Activated T-cell treated with anti-CD3 and anti-CD28 coated beads for 48 hours (primary cell): ENCODE measurements around the gene ZNF525.
"Not testable (repeated sequence)": the region's sequence is repeated elsewhere in the genome, so short reads cannot be mapped to it uniquely, and the experiment has no call there.

Source experiments
- DNase-seq: peaks from one replicate; pipeline ENCODE4 v3.0.0-alpha.2; 2020; ENCODE audit warnings: low read depth

The ZNF525 gene

GRCh38 chr19:53395840-53396524, 30.5 kb downstream of the ZNF525 start:
- DNase-seq, result not testable (repeated sequence)

- no peak for DNase-seq
Measured at GRCh38 chr19:53396525-53396868, 31.0 kb downstream of the ZNF525 start.

GRCh38 chr19:53397918-53398317, 32.4 kb downstream of the ZNF525 start:
- not testable (repeated sequence) for DNase-seq

GRCh38 chr19:53409505-53410204, 44.1 kb downstream of the ZNF525 start:
- no peak for DNase-seq

GRCh38 chr19:53420520-53421315, 55.2 kb downstream of the ZNF525 start:
- not testable (repeated sequence) for DNase-seq

- no peak for DNase-seq
Measured at GRCh38 chr19:53422551-53422950, 57.0 kb downstream of the ZNF525 start.

- not testable (repeated sequence) for DNase-seq
Measured at GRCh38 chr19:53423074-53423473, 57.6 kb downstream of the ZNF525 start.

- DNase-seq, result not testable (repeated sequence)
Measured at GRCh38 chr19:53423680-53424079, 58.2 kb downstream of the ZNF525 start.

- peak; percentile 44 for DNase-seq
Measured at GRCh38 chr19:53424968-53425597, 59.6 kb downstream of the ZNF525 start.

GRCh38 chr19:53431399-53432087, 66.0 kb downstream of the ZNF525 start, which contains the start of gene ZNF761:
ZNF761 (plus strand) TSS chr19:53431984; CDS start chr19:53447269, 15,285 bp downstream.
- DNase-seq, result peak; percentile 97

- peak; percentile 10 for DNase-seq
Measured at GRCh38 chr19:53432088-53432661, 66.7 kb downstream of the ZNF525 start.
